B cell (primary cell): ENCODE results near the gene HIC1. TPM values are rescaled to one million over a fixed set of nuclear protein-coding genes. Genes with fewer than 3 reads are reported as not detected.

Source experiments
- ATAC-seq: fragments of 200-7000 bp; cut with Tn5 transposase; one replicate; pipeline ENCODE4 v1.10.0; 2021; ENCODE audit warnings: low read depth, mild to moderate bottlenecking, moderate number of reproducible peaks, moderate library complexity
- CTCF ChIA-PET: fragments of 350-600 bp; sonication (Branson Sonifier 250); formaldehyde crosslinking; loops from one replicate; lab custom pipeline; 2021; ENCODE audit warnings: antibody characterized with exemption, inconsistent platforms; lab: Charles Lee
- POLR2A ChIA-PET: fragments of 350-600 bp; sonication (Branson Sonifier 250); formaldehyde crosslinking; loops from one replicate; lab custom pipeline; 2021; ENCODE audit warnings: antibody characterized with exemption; lab: Charles Lee
- DNase-seq: peaks from one replicate; pipeline ENCODE4 v3.0.0; 2013
- H2AFZ ChIP-seq: 2 replicates; pipeline ENCODE4 v1.6.1; 2012; ENCODE audit warnings: mild to moderate bottlenecking, low read depth, low read length; ENCODE audit not compliant: insufficient read depth, poor library complexity, severe bottlenecking
- H3K27ac ChIP-seq, 2 donors: 1 replicate in 1 of 2; 2 replicates in 1 of 2; pipeline ENCODE4 v1.5.1; 2012 to 2013; ENCODE audit warnings: low read length in 2 of 2, mild to moderate bottlenecking in 2 of 2, moderate library complexity in 1 of 2
- H3K27me3 ChIP-seq, 4 experiments: fragments of 200-600 bp in 1 of 4; sonication (generic) in 1 of 4; replicated peaks in 1 of 4; 1 replicate in 2 of 4; 2 replicates in 2 of 4; pipeline versions ENCODE4 v1.6.1 to v1.7.0; 2013 to 2016; ENCODE audit warnings: low read length in 3 of 4, mild to moderate bottlenecking in 2 of 4, mixed read lengths in 1 of 4, moderate library complexity in 1 of 4; ENCODE audit not compliant: insufficient read depth in 4 of 4, control insufficient read depth in 3 of 4; ENCODE audit errors: control extremely low read depth in 1 of 4
- H3K36me3 ChIP-seq, 2 experiments: replicated peaks in 1 of 2; 1 replicate in 1 of 2; 2 replicates in 1 of 2; pipeline versions ENCODE4 v1.6.1 to v1.7.1; 2013; ENCODE audit warnings: low read length in 1 of 2; ENCODE audit not compliant: insufficient read depth in 2 of 2, control insufficient read depth in 1 of 2; ENCODE audit errors: control extremely low read depth in 1 of 2, extremely low read depth in 1 of 2
- H3K4me1 ChIP-seq, 2 donors: fragments of 200-600 bp in 1 of 2; sonication (generic) in 1 of 2; 1 replicate in 1 of 2; 2 replicates in 1 of 2; pipeline versions ENCODE4 v1.5.1 to v1.6.1; 2013 to 2017; ENCODE audit warnings: low read length in 2 of 2; ENCODE audit not compliant: control insufficient read depth in 2 of 2, insufficient read depth in 2 of 2
- H3K4me2 ChIP-seq: replicated peaks from 2 replicates; pipeline ENCODE3; 2012; ENCODE audit warnings: mild to moderate bottlenecking, low read depth, low read length; ENCODE audit not compliant: poor library complexity, severe bottlenecking
- H3K4me3 ChIP-seq, 5 experiments: fragments of 200-600 bp in 1 of 5; sonication (generic) in 1 of 5; 1 replicate in 3 of 5; 2 replicates in 2 of 5; pipeline versions ENCODE4 v1.5.1 to v1.7.0; 2011 to 2016; ENCODE audit warnings: low read length in 4 of 5, mild to moderate bottlenecking in 4 of 5, low read depth in 2 of 5, control low read depth in 1 of 5, moderate library complexity in 1 of 5; ENCODE audit not compliant: insufficient read depth in 1 of 5; ENCODE audit errors: control extremely low read depth in 1 of 5, extremely low read depth in 1 of 5
- H3K79me2 ChIP-seq: fragments of 200-600 bp; sonication (generic); one replicate; pipeline ENCODE4 v1.6.0; 2016; ENCODE audit warnings: low read length; ENCODE audit not compliant: control insufficient read depth, insufficient read depth
- H3K9ac ChIP-seq: fragments of 200-600 bp; sonication (generic); 2 replicates; pipeline ENCODE4 v1.6.1; 2017; ENCODE audit warnings: mild to moderate bottlenecking, low read length, moderate library complexity
- H3K9me3 ChIP-seq, 3 donors: one replicate each; pipeline versions ENCODE4 v1.6.1 to v1.7.1; 2013; ENCODE audit warnings: low read length in 2 of 3; ENCODE audit not compliant: control insufficient read depth in 2 of 3, insufficient read depth in 1 of 3; ENCODE audit errors: control extremely low read depth in 1 of 3
- H4K20me1 ChIP-seq: 2 replicates; pipeline ENCODE4 v1.6.0; 2012; ENCODE audit warnings: mild to moderate bottlenecking, low read length; ENCODE audit not compliant: insufficient read depth, control insufficient read depth, poor library complexity, severe bottlenecking
- H3K27ac Mint-ChIP-seq: one replicate; pipeline ENCODE4 v1.8.0; 2021; ENCODE audit warnings: mixed read lengths
- H3K27me3 Mint-ChIP-seq: one replicate; pipeline ENCODE4 v1.8.0; 2021; ENCODE audit warnings: mixed read lengths
- H3K4me1 Mint-ChIP-seq: one replicate; pipeline ENCODE4 v1.8.0; 2021; ENCODE audit warnings: mixed read lengths
- H3K4me3 Mint-ChIP-seq: one replicate; pipeline ENCODE4 v1.8.0; 2021; ENCODE audit warnings: mixed read lengths
- H3K9me3 Mint-ChIP-seq: one replicate; pipeline ENCODE4 v1.8.0; 2022; ENCODE audit warnings: mixed read lengths; ENCODE audit not compliant: insufficient read depth
- CTCF ChIP-seq: fragments of 200-600 bp; IDR thresholded peaks from one replicate; pipeline ENCODE4 v1.8.0; 2022; ENCODE audit warnings: antibody characterized with exemption, mild to moderate bottlenecking
- EZH2 ChIP-seq: IDR thresholded peaks from 2 replicates; pipeline ENCODE4 v1.6.1; 2012; ENCODE audit warnings: borderline replicate concordance, low read depth, mild to moderate bottlenecking, moderate library complexity, low read length; ENCODE audit not compliant: insufficient read depth, poor library complexity, severe bottlenecking
- WGBS: methylation state at CpG from one replicate; pipeline ENCODE4 v1.1.5; 2013; ENCODE audit warnings: missing lambda C conversion rate; ENCODE audit not compliant: insufficient coverage; 5-methylcytosine and 5-hydroxymethylcytosine counted together
- intact Hi-C: fragments of 100-400 bp; cut with micrococcal nuclease; formaldehyde crosslinking; loops from one replicate; pipeline ENCODE4 v1.10.0; 2022
- polyA plus RNA-seq: library from polyadenylated mRNA; depleted of rRNA; stranded (reverse); fragments of >200 nt; gene quantifications from 2 replicates; pipeline ENCODE4 v1.2.3, GENCODE V29; 2012
- total RNA-seq, 2 donors: library from RNA; stranded (reverse); fragments of 120-200 nt in 1 of 2; gene quantifications; 1 replicate in 1 of 2; 2 replicates in 1 of 2; pipeline versions ENCODE4 v1.2.3 to v1.2.4, GENCODE V29; 2013 to 2022

Gene HIC1
- total and polyA plus RNA-seq, 2 donors (not counting 1 experiment from before 2014, with no cell fraction given), result 0.46 to 1.9 TPM

- ATAC-seq, result no peak
- peak overlapping the region; percentile 91 for H3K4me3 Mint-ChIP-seq
- H3K27me3 Mint-ChIP-seq, result peaks cover 3% of the 10 kb centered on the region
- intact Hi-C loops, result loop anchor here (2.0 to 5.0 kb wide), 2 partner anchors 161 to 349 kb away; no protein-coding TSS in a partner anchor
- ChIA-PET CTCF (interaction anchor here (0.7 to 0.8 kb wide), 3 partner anchors 14 to 375 kb away, joined by 3 to 6 read pairs (median 4); no protein-coding TSS in a partner anchor), POLR2A (interaction anchor here (0.6 to 0.7 kb wide), 2 partner anchors 215 to 776 kb away, joined by 6 to 10 read pairs; no protein-coding TSS in a partner anchor)
- Histone ChIP-seq H3K9ac (no peak overlapping the region), H2AFZ (no peak overlapping the region), H3K9me3 (peaks cover 0 to 4% (median 0%) of the 10 kb centered on the region in 3 donors), H4K20me1 (peaks cover 9% of the 10 kb centered on the region), H3K4me1 (peaks cover 20 to 22% of the 10 kb centered on the region in 2 donors), H3K27me3 (peaks cover 0 to 16% (median 7%) of the 10 kb centered on the region in 4 experiments), H3K4me3 (no peak overlapping the region), H3K79me2 (peaks cover 20% of the 10 kb centered on the region), H3K36me3 (peaks cover 0 to 18% of the 10 kb centered on the region in 2 experiments), H3K4me2 (no peak overlapping the region), H3K27ac (no peak overlapping the region)
- WGBS, result 90% methylated on average over 3 of the region's 6 CpGs
- no peaks in the 10 kb centered on the region for H3K9me3 Mint-ChIP-seq
- H3K4me1 Mint-ChIP-seq, result peaks cover 28% of the 10 kb centered on the region
- TF ChIP-seq EZH2 (no peak), CTCF (no peak)
- DNase-seq, result no peak
- peak overlapping the region; percentile 84 for H3K27ac Mint-ChIP-seq
Measured at GRCh38 chr17:2043785-2044184, 11.1 kb upstream of the HIC1 start.

- H3K4me3 Mint-ChIP-seq, result no peak overlapping the region
- Histone ChIP-seq H3K9ac (no peak overlapping the region), H3K36me3 (peaks cover 0 to 18% of the 10 kb centered on the region in 2 experiments), H2AFZ (no peak overlapping the region), H3K4me2 (no peak overlapping the region), H3K27me3 (peaks cover 0 to 22% (median 10%) of the 10 kb centered on the region in 4 experiments), H3K27ac (no peak overlapping the region), H3K9me3 (peaks cover 0 to 4% (median 0%) of the 10 kb centered on the region in 3 donors), H3K4me3 (no peak overlapping the region), H3K4me1 (peaks cover 26 to 28% of the 10 kb centered on the region in 2 donors), H3K79me2 (peaks cover 20% of the 10 kb centered on the region), H4K20me1 (peaks cover 9% of the 10 kb centered on the region)
- peaks cover 34% of the 10 kb centered on the region for H3K4me1 Mint-ChIP-seq
- ATAC-seq (no peak), DNase-seq (no peak)
- peaks cover 3% of the 10 kb centered on the region for H3K27me3 Mint-ChIP-seq
- intact Hi-C loops, result loop anchor here (5.0 kb wide), 1 partner anchor 162 kb away; no protein-coding TSS in a partner anchor
- 100% methylated on average over 3 of the region's 5 CpGs for WGBS
- H3K27ac Mint-ChIP-seq, result no peak overlapping the region
- TF ChIP-seq EZH2 (no peak), CTCF (no peak)
- H3K9me3 Mint-ChIP-seq, result no peaks in the 10 kb centered on the region
- ChIA-PET POLR2A (interaction anchor here (0.6 kb wide), 1 partner anchor 775 kb away, joined by 6 read pairs; no protein-coding TSS in a partner anchor), CTCF (interaction anchor here (0.7 kb wide), 1 partner anchor 15 kb away, joined by 3 read pairs; no protein-coding TSS in a partner anchor)
Measured at GRCh38 chr17:2044263-2044894, 10.5 kb upstream of the HIC1 start.
